ENCODE results near the gene ELOVL6. TPM values are rescaled to one million over a fixed set of nuclear protein-coding genes. Genes with fewer than 3 reads are reported as not detected.
A peak's percentile ranks its signal among the peaks of the same experiment; 100 is the strongest.

Gene ELOVL6
- total and polyA plus RNA-seq, 9 of the 15 experiments (the other 6 are each of a cell fraction or from before 2014, with no cell fraction given), result 18.3 to 82.6 (median 46.0) TPM

GRCh38 chr4:110198049-110198434, 373 bp downstream of the ELOVL6 start (continued):
- TF ChIP-seq ZNF512 (tag; IDR thresholded peaks at IDR 0.05), result no peak
- TF ChIP-seq MTA2 (IDR thresholded peaks at IDR 0.05; ENCODE audit: low read depth), result no peak
- no peak for TF ChIP-seq ZC3H4 (CRISPR knock-in tag; IDR thresholded peaks at IDR 0.05; ENCODE audit: borderline replicate concordance)
- TF ChIP-seq NCOA6 (IDR thresholded peaks at IDR 0.05), result no peak
- peak; percentile 55 for TF ChIP-seq RBBP5 (IDR thresholded peaks at IDR 0.05; ENCODE audit: borderline replicate concordance, insufficient read depth, low read length, poor library complexity, severe bottlenecking)
- TF ChIP-seq ZNF197 (CRISPR knock-in tag; IDR thresholded peaks at IDR 0.05; ENCODE audit: low read depth), result no peak
- TF ChIP-seq TBL1XR1 (IDR thresholded peaks at IDR 0.05; ENCODE audit: low read length in 2 of 2), result 0 out of 4 replicates have a peak, but pooled peaks of 1 of the 2 experiments have one; percentile 6
- no peak for TF ChIP-seq FOXK2 (conservative IDR thresholded peaks at IDR 0.05 in 1 of 2, IDR thresholded peaks at IDR 0.05 in 1 of 2; ENCODE audit: low read depth in 2 of 2)
- no peak for TF ChIP-seq ZNF655 (CRISPR knock-in tag; IDR thresholded peaks at IDR 0.05)
